PC-3 (cell line): Measurements from ENCODE around the gene MAT1A.
"Not testable (repeated sequence)": the region's sequence is repeated elsewhere in the genome, so short reads cannot be mapped to it uniquely, and the experiment has no call there.

Experiments used
- EZH2phosphoT487 ChIP-seq: fragments of 300-600 bp; sonication (generic); IDR thresholded peaks from 2 replicates; pipeline ENCODE4 v1.6.1; 2018; ENCODE audit warnings: mild to moderate bottlenecking, antibody characterized with exemption, low read length, borderline replicate concordance
- TF ChIP-seq, protein P1 (sequence below): fragments of 300-600 bp; sonication (generic); conservative IDR thresholded peaks from 2 replicates; pipeline ENCODE4 v1.5.1; 2017; ENCODE audit warnings: antibody characterized with exemption, low read depth, mild to moderate bottlenecking, low read length

DNA sequence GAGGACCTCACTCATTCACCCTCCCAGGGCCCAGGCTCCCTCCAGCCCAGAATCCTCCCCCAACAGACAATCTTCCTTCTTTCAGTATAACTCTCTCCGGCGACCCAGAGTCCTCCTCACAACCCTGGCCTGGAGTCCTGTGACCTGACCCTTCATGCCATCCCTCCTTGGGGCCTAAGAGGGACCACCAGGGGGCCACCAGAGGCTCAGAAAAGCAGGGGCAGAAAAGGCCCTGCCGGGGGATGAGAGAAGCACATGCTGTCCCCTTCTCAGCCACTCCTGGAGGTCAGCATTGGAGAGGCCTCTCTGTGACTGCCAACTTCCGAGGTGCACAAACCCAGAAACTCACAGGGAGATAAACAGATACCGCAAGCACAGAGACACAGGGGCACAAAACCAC lies 53.0 kb downstream of the MAT1A start:
- TF ChIP-seq, protein P1, sequence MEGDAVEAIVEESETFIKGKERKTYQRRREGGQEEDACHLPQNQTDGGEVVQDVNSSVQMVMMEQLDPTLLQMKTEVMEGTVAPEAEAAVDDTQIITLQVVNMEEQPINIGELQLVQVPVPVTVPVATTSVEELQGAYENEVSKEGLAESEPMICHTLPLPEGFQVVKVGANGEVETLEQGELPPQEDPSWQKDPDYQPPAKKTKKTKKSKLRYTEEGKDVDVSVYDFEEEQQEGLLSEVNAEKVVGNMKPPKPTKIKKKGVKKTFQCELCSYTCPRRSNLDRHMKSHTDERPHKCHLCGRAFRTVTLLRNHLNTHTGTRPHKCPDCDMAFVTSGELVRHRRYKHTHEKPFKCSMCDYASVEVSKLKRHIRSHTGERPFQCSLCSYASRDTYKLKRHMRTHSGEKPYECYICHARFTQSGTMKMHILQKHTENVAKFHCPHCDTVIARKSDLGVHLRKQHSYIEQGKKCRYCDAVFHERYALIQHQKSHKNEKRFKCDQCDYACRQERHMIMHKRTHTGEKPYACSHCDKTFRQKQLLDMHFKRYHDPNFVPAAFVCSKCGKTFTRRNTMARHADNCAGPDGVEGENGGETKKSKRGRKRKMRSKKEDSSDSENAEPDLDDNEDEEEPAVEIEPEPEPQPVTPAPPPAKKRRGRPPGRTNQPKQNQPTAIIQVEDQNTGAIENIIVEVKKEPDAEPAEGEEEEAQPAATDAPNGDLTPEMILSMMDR, result not testable (repeated sequence)
- not testable (repeated sequence) for TF ChIP-seq EZH2phosphoT487
